Stomach (tissue), 4 donors: Measurements from ENCODE around the gene FOXF2.

Experiments
- POLR2A ChIP-seq, 4 donors: fragments of 450-650 bp; IDR thresholded peaks; one replicate each; pipeline ENCODE4 v1.6.1; 2016; ENCODE audit warnings: antibody characterized with exemption in 4 of 4, control low read depth in 2 of 4, mild to moderate bottlenecking in 1 of 4, moderate library complexity in 1 of 4
- TF ChIP-seq, protein P1 (sequence below), 7 experiments: fragments of 450-650 bp in 4 of 7; fragments of 200-600 bp in 3 of 7; sonication (generic) in 3 of 7; IDR thresholded peaks; one replicate each; pipeline ENCODE4 v1.5.1; 2016 to 2019; ENCODE audit warnings: antibody characterized with exemption in 7 of 7, control low read depth in 2 of 7, mild to moderate bottlenecking in 1 of 7

DNA sequence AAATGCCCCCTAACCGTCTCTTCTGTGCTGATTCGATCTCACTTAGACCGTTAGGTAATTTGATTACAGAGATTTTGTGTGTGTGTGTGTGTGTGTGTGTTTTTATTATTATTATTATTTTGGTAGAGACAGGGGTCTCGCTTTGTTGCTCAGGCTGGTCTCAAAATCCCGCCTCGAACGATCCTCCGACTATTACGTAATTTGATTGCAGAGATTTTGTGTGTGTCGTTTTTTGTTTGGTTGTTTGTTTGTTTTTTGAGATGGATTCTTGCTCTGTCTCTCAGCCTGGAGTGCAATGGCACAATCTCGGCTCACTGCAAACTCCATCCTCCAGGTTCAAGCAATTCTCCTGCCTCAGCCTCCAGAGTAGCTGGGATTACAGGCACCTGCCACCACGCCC lies 28.3 kb downstream of the FOXF2 start:
- TF ChIP-seq, protein P1, sequence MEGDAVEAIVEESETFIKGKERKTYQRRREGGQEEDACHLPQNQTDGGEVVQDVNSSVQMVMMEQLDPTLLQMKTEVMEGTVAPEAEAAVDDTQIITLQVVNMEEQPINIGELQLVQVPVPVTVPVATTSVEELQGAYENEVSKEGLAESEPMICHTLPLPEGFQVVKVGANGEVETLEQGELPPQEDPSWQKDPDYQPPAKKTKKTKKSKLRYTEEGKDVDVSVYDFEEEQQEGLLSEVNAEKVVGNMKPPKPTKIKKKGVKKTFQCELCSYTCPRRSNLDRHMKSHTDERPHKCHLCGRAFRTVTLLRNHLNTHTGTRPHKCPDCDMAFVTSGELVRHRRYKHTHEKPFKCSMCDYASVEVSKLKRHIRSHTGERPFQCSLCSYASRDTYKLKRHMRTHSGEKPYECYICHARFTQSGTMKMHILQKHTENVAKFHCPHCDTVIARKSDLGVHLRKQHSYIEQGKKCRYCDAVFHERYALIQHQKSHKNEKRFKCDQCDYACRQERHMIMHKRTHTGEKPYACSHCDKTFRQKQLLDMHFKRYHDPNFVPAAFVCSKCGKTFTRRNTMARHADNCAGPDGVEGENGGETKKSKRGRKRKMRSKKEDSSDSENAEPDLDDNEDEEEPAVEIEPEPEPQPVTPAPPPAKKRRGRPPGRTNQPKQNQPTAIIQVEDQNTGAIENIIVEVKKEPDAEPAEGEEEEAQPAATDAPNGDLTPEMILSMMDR (IDR thresholded peaks at IDR 0.05), result no peak
- TF ChIP-seq POLR2A (IDR thresholded peaks at IDR 0.05), result no peak
